Measurements from ENCODE around the gene EZR. TPM values are rescaled to one million over a fixed set of nuclear protein-coding genes. Genes with fewer than 3 reads are reported as not detected.
A peak's percentile ranks its signal among the peaks of the same experiment; 100 is the strongest.

Gene EZR
- total RNA-seq, 6 donors from 2014 or later, result 188 to 810 (median 346) TPM

DNA sequence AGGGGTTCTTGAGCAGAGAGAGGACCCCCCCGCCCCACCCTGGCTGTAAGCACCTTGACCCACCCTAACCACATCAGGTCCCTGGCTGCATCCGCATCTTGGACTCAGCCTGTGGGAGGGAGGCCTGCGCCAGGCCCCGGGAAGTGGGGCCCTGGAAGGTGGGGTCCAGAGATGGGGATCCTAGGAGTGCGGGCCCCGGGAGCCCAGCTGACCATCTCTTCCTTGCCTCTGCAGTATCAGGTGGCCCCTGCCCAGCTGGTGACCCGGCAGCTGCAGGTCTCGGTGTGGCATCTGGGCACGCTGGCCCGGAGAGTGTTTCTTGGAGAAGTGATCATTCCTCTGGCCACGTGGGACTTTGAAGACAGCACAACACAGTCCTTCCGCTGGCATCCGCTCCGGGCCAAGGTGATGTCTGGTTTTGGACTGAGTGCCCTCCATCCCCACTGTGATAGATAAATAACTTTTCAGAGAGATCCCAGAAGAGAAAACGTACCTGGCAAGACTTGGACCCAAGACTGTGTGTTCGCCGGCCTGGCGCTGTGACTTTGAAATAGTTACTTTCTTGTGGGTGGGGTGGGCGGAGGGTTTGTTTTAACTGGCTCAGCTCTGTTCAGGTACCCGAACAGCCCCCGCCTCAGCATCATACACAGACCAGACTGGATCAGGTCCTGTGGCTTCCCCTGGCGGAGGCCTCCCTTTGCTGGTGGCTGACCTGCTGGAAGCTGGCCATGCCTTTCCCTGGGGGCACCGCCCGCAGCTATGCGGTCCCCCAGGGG is 62.0 kb downstream of the EZR start:
- H3K9me3 ChIP-seq, result no peaks in the 10 kb centered on the region
- DNase-seq, result peak in 1 of 2 donors; percentile 70
- H3K4me3 ChIP-seq, result no peak overlapping the region
- H3K4me1 ChIP-seq, result peaks cover 0 to 2% (median 0%) of the 10 kb centered on the region in 4 donors
- ATAC-seq (ENCODE audit: low FRiP score in 2 of 2), result no peak
- H3K27ac ChIP-seq, result no peak overlapping the region
- peaks cover 0 to 22% (median 0%) of the 10 kb centered on the region in 4 donors for H3K36me3 ChIP-seq
- TF ChIP-seq POLR2AphosphoS5 (IDR thresholded peaks at IDR 0.05) (no peak), EP300 (IDR thresholded peaks at IDR 0.05) (no peak), POLR2A (IDR thresholded peaks at IDR 0.05) (no peak)
- TF ChIP-seq, protein P1, sequence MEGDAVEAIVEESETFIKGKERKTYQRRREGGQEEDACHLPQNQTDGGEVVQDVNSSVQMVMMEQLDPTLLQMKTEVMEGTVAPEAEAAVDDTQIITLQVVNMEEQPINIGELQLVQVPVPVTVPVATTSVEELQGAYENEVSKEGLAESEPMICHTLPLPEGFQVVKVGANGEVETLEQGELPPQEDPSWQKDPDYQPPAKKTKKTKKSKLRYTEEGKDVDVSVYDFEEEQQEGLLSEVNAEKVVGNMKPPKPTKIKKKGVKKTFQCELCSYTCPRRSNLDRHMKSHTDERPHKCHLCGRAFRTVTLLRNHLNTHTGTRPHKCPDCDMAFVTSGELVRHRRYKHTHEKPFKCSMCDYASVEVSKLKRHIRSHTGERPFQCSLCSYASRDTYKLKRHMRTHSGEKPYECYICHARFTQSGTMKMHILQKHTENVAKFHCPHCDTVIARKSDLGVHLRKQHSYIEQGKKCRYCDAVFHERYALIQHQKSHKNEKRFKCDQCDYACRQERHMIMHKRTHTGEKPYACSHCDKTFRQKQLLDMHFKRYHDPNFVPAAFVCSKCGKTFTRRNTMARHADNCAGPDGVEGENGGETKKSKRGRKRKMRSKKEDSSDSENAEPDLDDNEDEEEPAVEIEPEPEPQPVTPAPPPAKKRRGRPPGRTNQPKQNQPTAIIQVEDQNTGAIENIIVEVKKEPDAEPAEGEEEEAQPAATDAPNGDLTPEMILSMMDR (IDR thresholded peaks at IDR 0.05), result no peak
- WGBS, 2 donors, result 90 to 100% methylated on average over 11 to 24 of the region's 25 CpGs
- H3K27me3 ChIP-seq, result no peaks in the 10 kb centered on the region

DNA sequence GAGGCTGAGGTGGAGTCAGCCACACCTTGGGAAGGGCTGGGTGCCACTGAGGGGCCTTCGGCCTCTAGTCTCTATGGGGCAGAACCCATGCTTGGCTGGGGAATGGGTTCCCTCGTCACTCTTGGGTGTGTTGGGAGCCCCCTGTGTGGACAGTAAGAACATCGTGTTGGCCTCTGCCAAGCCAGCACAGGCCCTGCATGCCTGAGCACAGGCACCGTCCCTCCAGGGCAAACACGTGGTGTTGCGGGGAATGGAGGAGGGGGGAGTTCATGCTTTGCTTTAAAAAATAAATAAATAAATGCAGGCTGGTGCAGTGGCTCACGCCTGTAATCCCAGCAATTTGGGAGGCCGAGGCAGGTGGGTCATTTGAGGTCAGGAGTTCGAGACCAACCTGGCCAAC is 63.0 kb downstream of the EZR start:
- TF ChIP-seq, protein P1 (IDR thresholded peaks at IDR 0.05), result no peak
- TF ChIP-seq EP300 (IDR thresholded peaks at IDR 0.05) (no peak), POLR2A (IDR thresholded peaks at IDR 0.05) (no peak), POLR2AphosphoS5 (IDR thresholded peaks at IDR 0.05) (no peak)
- ATAC-seq (ENCODE audit: low FRiP score in 2 of 2), result no peak
- H3K4me1 ChIP-seq, result peaks cover 0 to 2% (median 0%) of the 10 kb centered on the region in 4 donors
- no peak for DNase-seq
- H3K4me3 ChIP-seq, result no peak overlapping the region
- H3K27ac ChIP-seq, result no peak overlapping the region
- WGBS, 2 donors, result 88 to 93% methylated on average over 9 of the region's 9 CpGs
- H3K27me3 ChIP-seq, result no peaks in the 10 kb centered on the region
- peaks cover 0 to 17% (median 1%) of the 10 kb centered on the region in 4 donors for H3K36me3 ChIP-seq
- H3K9me3 ChIP-seq, result no peaks in the 10 kb centered on the region

DNA sequence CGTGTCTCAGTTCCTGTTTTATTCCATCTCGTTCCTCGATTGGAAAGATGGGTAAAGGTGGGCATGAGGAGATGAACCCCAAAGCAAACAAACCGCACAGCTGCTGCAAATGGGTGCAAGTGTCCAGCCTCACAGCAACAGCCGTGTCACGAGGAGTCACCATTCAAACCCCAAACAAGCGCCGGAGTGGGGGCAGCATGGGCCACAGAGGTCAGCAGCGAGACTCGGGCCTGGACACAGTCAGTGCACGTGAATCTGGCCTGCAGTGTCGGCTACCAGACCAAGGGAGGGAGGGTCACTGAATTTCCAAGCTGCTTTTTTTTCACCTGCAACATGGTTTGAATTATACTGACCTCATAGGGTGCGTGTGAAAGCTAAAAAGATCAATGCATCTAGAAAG is 63.5 kb downstream of the EZR start:
- no peak for TF ChIP-seq POLR2A (IDR thresholded peaks at IDR 0.05)
- TF ChIP-seq EP300 (IDR thresholded peaks at IDR 0.05), result no peak
- Histone ChIP-seq H3K9me3 (no peaks in the 10 kb centered on the region), H3K4me1 (peaks cover 0 to 2% (median 0%) of the 10 kb centered on the region in 4 donors), H3K36me3 (peaks cover 0 to 15% (median 1%) of the 10 kb centered on the region in 4 donors), H3K4me3 (no peak overlapping the region), H3K27me3 (no peaks in the 10 kb centered on the region), H3K27ac (no peak overlapping the region)
- DNase-seq, result no peak
- 92% methylated on average over 13 of the region's 13 CpGs for WGBS, 2 donors
- no peak for ATAC-seq (ENCODE audit: low FRiP score in 2 of 2)

DNA sequence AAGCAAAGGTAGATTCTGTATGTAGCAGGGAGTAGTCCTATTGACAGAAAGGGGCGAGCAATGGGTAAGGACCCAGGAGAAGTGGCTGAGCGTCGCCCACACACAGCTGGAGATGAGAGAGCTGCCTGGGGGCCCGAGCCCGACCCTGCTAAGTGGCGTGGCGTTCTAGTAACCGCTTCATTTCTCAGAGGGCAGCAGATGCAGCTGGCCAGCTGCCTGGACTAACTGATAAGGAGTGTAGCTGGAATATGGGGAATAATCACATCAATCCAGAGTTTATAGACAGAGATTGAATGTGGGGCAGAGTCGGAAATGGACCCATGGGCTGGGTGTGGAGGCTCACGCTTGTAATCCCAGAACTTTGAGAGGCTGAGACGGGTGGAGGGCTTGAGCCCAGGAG is 64.4 kb downstream of the EZR start:
- ATAC-seq (ENCODE audit: low FRiP score in 2 of 2) (no peak), DNase-seq (no peak)
- TF ChIP-seq POLR2AphosphoS5 (IDR thresholded peaks at IDR 0.05) (no peak), POLR2A (IDR thresholded peaks at IDR 0.05) (no peak), EP300 (IDR thresholded peaks at IDR 0.05) (no peak)
- TF ChIP-seq, protein P1 (IDR thresholded peaks at IDR 0.05), result no peak
- H3K27me3 ChIP-seq, result no peaks in the 10 kb centered on the region
- H3K4me1 ChIP-seq, result peaks cover 0 to 2% (median 0%) of the 10 kb centered on the region in 4 donors
- peaks cover 0 to 13% (median 1%) of the 10 kb centered on the region in 4 donors for H3K36me3 ChIP-seq
- no peaks in the 10 kb centered on the region for H3K9me3 ChIP-seq
- WGBS, 2 donors, result 90 to 92% methylated on average over 11 of the region's 11 CpGs
- H3K4me3 ChIP-seq, result no peak overlapping the region
- no peak overlapping the region for H3K27ac ChIP-seq

DNA sequence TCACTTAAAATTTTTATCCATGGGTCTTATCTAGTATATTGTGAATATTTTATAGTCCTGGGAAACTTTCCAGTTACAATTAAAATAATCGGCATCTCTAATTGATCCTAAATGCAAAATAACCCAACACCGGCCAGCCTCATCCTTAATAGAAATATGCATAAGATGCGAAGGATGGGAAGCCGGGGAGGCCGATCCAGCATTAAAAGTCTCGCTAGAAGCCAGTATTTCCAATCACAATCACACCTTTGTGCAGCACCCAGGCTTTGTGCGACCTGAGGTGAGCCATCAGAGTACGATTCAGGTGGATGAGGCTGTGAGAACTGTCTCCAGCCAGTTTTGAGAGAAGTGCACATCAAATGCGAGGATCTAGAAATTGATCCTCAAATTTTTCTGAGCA is 65.4 kb downstream of the EZR start:
- no peak for ATAC-seq (ENCODE audit: low FRiP score in 2 of 2)
- TF ChIP-seq, protein P1 (IDR thresholded peaks at IDR 0.05), result no peak
- TF ChIP-seq EP300 (IDR thresholded peaks at IDR 0.05) (no peak), POLR2A (IDR thresholded peaks at IDR 0.05) (no peak), POLR2AphosphoS5 (IDR thresholded peaks at IDR 0.05) (no peak)
- H3K27me3 ChIP-seq, result no peaks in the 10 kb centered on the region

More for the DNA sequence above, 65.4 kb downstream of the EZR start:
- Histone ChIP-seq H3K4me3 (no peak overlapping the region), H3K27ac (no peak overlapping the region), H3K36me3 (peaks cover 0 to 10% (median 1%) of the 10 kb centered on the region in 4 donors), H3K4me1 (peaks cover 0 to 2% (median 0%) of the 10 kb centered on the region in 4 donors), H3K9me3 (no peaks in the 10 kb centered on the region)
- 96 to 97% methylated on average over 9 of the region's 9 CpGs for WGBS, 2 donors
- DNase-seq, result no peak
